Transverse colon (tissue), 4 donors: ENCODE measurements around the gene RIPPLY3. TPM values are rescaled to one million over a fixed set of nuclear protein-coding genes. Genes with fewer than 3 reads are reported as not detected.
"Not testable (repeated sequence)": the region's sequence is repeated elsewhere in the genome, so short reads cannot be mapped to it uniquely, and the experiment has no call there.

ENCODE experiments used
- DNase-seq: peaks from one replicate; pipeline ENCODE4 v3.0.0-alpha.2; 2019
- H3K27ac ChIP-seq, 4 donors: fragments of 200-600 bp; sonication (generic); 2 replicates each; pipeline ENCODE4 v1.5.1; 2016 to 2018; ENCODE audit warnings: inconsistent platforms in 4 of 4
- H3K27me3 ChIP-seq: fragments of 200-600 bp; sonication (generic); 2 replicates; pipeline ENCODE4 v1.5.1; 2017; ENCODE audit warnings: inconsistent platforms
- H3K36me3 ChIP-seq, 4 donors: fragments of 200-600 bp; sonication (generic); 2 replicates each; pipeline ENCODE4 v1.5.1; 2017 to 2019; ENCODE audit warnings: inconsistent platforms in 4 of 4
- H3K4me1 ChIP-seq, 4 donors: fragments of 200-600 bp; sonication (generic); 2 replicates each; pipeline ENCODE4 v1.5.1; 2017 to 2020; ENCODE audit warnings: inconsistent platforms in 4 of 4
- H3K4me3 ChIP-seq, 4 donors: fragments of 200-600 bp; sonication (generic); 1 replicate in 1 of 4; 2 replicates in 3 of 4; pipeline versions ENCODE4 v1.5.1 to v1.6.1; 2017 to 2019; ENCODE audit warnings: inconsistent platforms in 4 of 4
- H3K9me3 ChIP-seq, 2 donors: fragments of 200-600 bp; sonication (generic); 2 replicates each; pipeline ENCODE4 v1.5.1; 2017 to 2019; ENCODE audit warnings: inconsistent platforms in 2 of 2
- CTCF ChIP-seq, 5 experiments: fragments of 200-600 bp in 3 of 5; fragments of 450-650 bp in 2 of 5; sonication (generic) in 3 of 5; IDR thresholded peaks; 1 replicate in 2 of 5; 2 replicates in 3 of 5; pipeline ENCODE4 v1.5.1; 2016 to 2017; ENCODE audit warnings: antibody characterized with exemption in 5 of 5, inconsistent platforms in 3 of 5, mild to moderate bottlenecking in 2 of 5, moderate library complexity in 1 of 5
- EP300 ChIP-seq: sonication (generic); formaldehyde crosslinking; IDR thresholded peaks from one replicate; pipeline ENCODE4 v1.6.1; 2017; ENCODE audit warnings: antibody characterized with exemption, low read depth
- POLR2A ChIP-seq: fragments of 450-650 bp; IDR thresholded peaks from one replicate; pipeline ENCODE4 v1.6.1; 2016; ENCODE audit warnings: antibody characterized with exemption, mild to moderate bottlenecking, moderate library complexity
- POLR2AphosphoS5 ChIP-seq, 3 donors: sonication (generic); formaldehyde crosslinking; IDR thresholded peaks; one replicate each; pipeline ENCODE4 v1.6.1; 2016; ENCODE audit warnings: antibody characterized with exemption in 3 of 3
- WGBS, 2 donors: methylation state at CpG; one replicate each; pipeline ENCODE4 v1.1.5; 2018; ENCODE audit warnings: low coverage in 1 of 2; 5-methylcytosine and 5-hydroxymethylcytosine counted together
- in situ Hi-C, 4 donors: fragments of 200-750 bp; cut with MboI; loops; one replicate each; pipeline versions ENCODE4 v1.15.0 to v1.15.1; 2017; ENCODE audit warnings: low sequenced_read_pairs in 3 of 4, low pct_ligation_motif_present in 1 of 4, low pct_unique_long_range_greater_than_20kb in 1 of 4
- intact Hi-C: fragments of 100-400 bp; cut with DNase I; formaldehyde crosslinking; loops from one replicate; pipeline ENCODE4 v1.15.1; 2023; ENCODE audit warnings: low total_unique reads
- total RNA-seq, 4 donors: library from RNA; depleted of rRNA; stranded (reverse); fragments of >200 nt; gene quantifications; one replicate each; pipeline ENCODE4 v1.1.0, GENCODE V29; 2016

Gene RIPPLY3
- total RNA-seq, 4 donors from 2014 or later = 0.27 TPM; not detected in 3

- no peak overlapping the region for H3K27ac ChIP-seq
- H3K9me3 ChIP-seq = no peaks in the 10 kb centered on the region
- no peaks in the 10 kb centered on the region for H3K36me3 ChIP-seq
- H3K27me3 ChIP-seq = peaks cover 6% of the 10 kb centered on the region
- intact Hi-C loops (no loop called here), in situ Hi-C loops (loop anchor here in 2 of 4 donors (25.0 kb wide), 2 partner anchors 95 to 570 kb away; no protein-coding TSS in a partner anchor)
- peaks cover 0 to 13% (median 5%) of the 10 kb centered on the region in 4 donors for H3K4me1 ChIP-seq
- TF ChIP-seq POLR2A (no peak), POLR2AphosphoS5 (IDR thresholded peaks at IDR 0.05) (no peak), EP300 (no peak), CTCF (IDR thresholded peaks at IDR 0.05) (no peak)
- DNase-seq = no peak
- no peak overlapping the region for H3K4me3 ChIP-seq
- 83 to 91% methylated on average over 5 to 7 of the region's 7 CpGs for WGBS, 2 donors
Measured at GRCh38 chr21:36992671-36993070, 13.8 kb upstream of the RIPPLY3 start.

GRCh38 chr21:36994501-36995158, 11.9 kb upstream of the RIPPLY3 start:
- no peak for TF ChIP-seq EP300
- Histone ChIP-seq H3K27ac (no peak overlapping the region), H3K4me3 (no peak overlapping the region), H3K4me1 (peaks cover 0 to 4% (median 3%) of the 10 kb centered on the region in 4 donors), H3K36me3 (no peaks in the 10 kb centered on the region), H3K9me3 (no peaks in the 10 kb centered on the region), H3K27me3 (peaks cover 6% of the 10 kb centered on the region)
- no peak for DNase-seq
- intact Hi-C loops = no loop called here
- 62 to 70% methylated on average over 12 to 38 of the region's 38 CpGs for WGBS, 2 donors
- in situ Hi-C loops = loop anchor here in 2 of 4 donors (25.0 kb wide), 2 partner anchors 93 to 568 kb away; no protein-coding TSS in a partner anchor

GRCh38 chr21:36995285-36995684, 11.2 kb upstream of the RIPPLY3 start:
- H3K4me3 ChIP-seq, H3K36me3 ChIP-seq, intact Hi-C loops, H3K4me1 ChIP-seq, DNase-seq, H3K27me3 ChIP-seq, H3K9me3 ChIP-seq, H3K27ac ChIP-seq: not testable (repeated sequence)
- 90 to 94% methylated on average over 8 to 12 of the region's 12 CpGs for WGBS, 2 donors
- in situ Hi-C loops = loop anchor here in 2 of 4 donors (25.0 kb wide), 2 partner anchors 92 to 567 kb away; no protein-coding TSS in a partner anchor

GRCh38 chr21:36999131-36999898, 7.2 kb upstream of the RIPPLY3 start:
- TF ChIP-seq CTCF (IDR thresholded peaks at IDR 0.05) (no peak), EP300 (no peak), POLR2A (no peak), POLR2AphosphoS5 (IDR thresholded peaks at IDR 0.05) (no peak)
- H3K36me3 ChIP-seq = no peaks in the 10 kb centered on the region
- WGBS, 2 donors = 91 to 92% methylated on average over 9 to 11 of the region's 11 CpGs
- intact Hi-C loops (no loop called here), in situ Hi-C loops (loop anchor here in 2 of 4 donors (25.0 kb wide), 2 partner anchors 88 to 563 kb away; no protein-coding TSS in a partner anchor)
- peaks cover 2% of the 10 kb centered on the region for H3K27me3 ChIP-seq
- no peaks in the 10 kb centered on the region for H3K9me3 ChIP-seq
- no peak for DNase-seq
- H3K4me1 ChIP-seq = no peaks in the 10 kb centered on the region
- no peak overlapping the region for H3K27ac ChIP-seq
- H3K4me3 ChIP-seq = no peak overlapping the region

- H3K27ac ChIP-seq = no peak overlapping the region
- TF ChIP-seq CTCF (IDR thresholded peaks at IDR 0.05) = no peak
- no peak for TF ChIP-seq POLR2A
- TF ChIP-seq POLR2AphosphoS5 (IDR thresholded peaks at IDR 0.05) = no peak
- TF ChIP-seq EP300 = no peak
- intact Hi-C loops = no loop called here
- in situ Hi-C loops = no loop called here
- no peaks in the 10 kb centered on the region for H3K9me3 ChIP-seq
- 80 to 86% methylated on average over 4 of the region's 4 CpGs for WGBS, 2 donors
- H3K4me3 ChIP-seq = no peak overlapping the region
- no peak for DNase-seq
- no peaks in the 10 kb centered on the region for H3K4me1 ChIP-seq
- no peaks in the 10 kb centered on the region for H3K36me3 ChIP-seq
- H3K27me3 ChIP-seq = peaks cover 2% of the 10 kb centered on the region
Measured at GRCh38 chr21:37000381-37000780, 6.1 kb upstream of the RIPPLY3 start.
